ENCODE data around the gene VAV3. TPM values are rescaled to one million over a fixed set of nuclear protein-coding genes. Genes with fewer than 3 reads are reported as not detected.

Gene VAV3
- total RNA-seq, 4 donors from 2014 or later: 117 to 239 (median 135) TPM

GRCh38 chr1:107794571-107794970 is 170.4 kb downstream of the VAV3 start:
- Histone ChIP-seq H3K9me3 (no peaks in the 10 kb centered on the region), H3K4me3 (no peak overlapping the region), H3K36me3 (no peaks in the 10 kb centered on the region), H3K27ac (no peak overlapping the region), H3K27me3 (no peaks in the 10 kb centered on the region), H3K4me1 (peaks cover 3% of the 10 kb centered on the region)
- TF ChIP-seq POLR2AphosphoS5 (IDR thresholded peaks at IDR 0.05): no peak
- no peak for TF ChIP-seq CTCF (IDR thresholded peaks at IDR 0.05)
- no peak for TF ChIP-seq EP300 (IDR thresholded peaks at IDR 0.05)
- TF ChIP-seq POLR2A (IDR thresholded peaks at IDR 0.05): no peak
- 61% methylated on average over 2 of the region's 2 CpGs for WGBS
- no peak for DNase-seq (ENCODE audit: low spot score in 2 of 2)

- H3K36me3 ChIP-seq: no peaks in the 10 kb centered on the region
Measured at GRCh38 chr1:107793896-107794453, 171.0 kb downstream of the VAV3 start.

GRCh38 chr1:107791348-107791747 is 173.6 kb downstream of the VAV3 start:
- Histone ChIP-seq H3K36me3 (no peaks in the 10 kb centered on the region), H3K27ac (no peak overlapping the region), H3K9me3 (no peaks in the 10 kb centered on the region), H3K4me3 (no peak overlapping the region), H3K27me3 (no peaks in the 10 kb centered on the region), H3K4me1 (peaks cover 12% of the 10 kb centered on the region)
- TF ChIP-seq POLR2AphosphoS5 (IDR thresholded peaks at IDR 0.05): no peak
- no peak for TF ChIP-seq POLR2A (IDR thresholded peaks at IDR 0.05)
- no peak for TF ChIP-seq CTCF (IDR thresholded peaks at IDR 0.05)
- no peak for TF ChIP-seq EP300 (IDR thresholded peaks at IDR 0.05)
- DNase-seq (ENCODE audit: low spot score in 2 of 2): no peak

More at GRCh38 chr1:107793896-107794453, 171.0 kb downstream of the VAV3 start:
- H3K27me3 ChIP-seq: no peaks in the 10 kb centered on the region
- TF ChIP-seq CTCF (IDR thresholded peaks at IDR 0.05) (no peak), POLR2A (IDR thresholded peaks at IDR 0.05) (no peak), EP300 (IDR thresholded peaks at IDR 0.05) (no peak), POLR2AphosphoS5 (IDR thresholded peaks at IDR 0.05) (no peak)
- no peak for DNase-seq (ENCODE audit: low spot score in 2 of 2)
- H3K4me1 ChIP-seq: peaks cover 6% of the 10 kb centered on the region
- no peak overlapping the region for H3K27ac ChIP-seq
- 69% methylated on average over 7 of the region's 7 CpGs for WGBS
- H3K4me3 ChIP-seq: no peak overlapping the region
- H3K9me3 ChIP-seq: no peaks in the 10 kb centered on the region

GRCh38 chr1:107789817-107790524 is 175.0 kb downstream of the VAV3 start:
- H3K27ac ChIP-seq: no peak overlapping the region
- 86% methylated on average over 3 of the region's 3 CpGs for WGBS
- no peak for DNase-seq (ENCODE audit: low spot score in 2 of 2)

GRCh38 chr1:107788206-107789202 is 176.5 kb downstream of the VAV3 start:
- 69% methylated on average over 4 of the region's 4 CpGs for WGBS
- H3K9me3 ChIP-seq: no peaks in the 10 kb centered on the region
- H3K4me3 ChIP-seq: no peak overlapping the region
- no peak overlapping the region for H3K27ac ChIP-seq
- H3K36me3 ChIP-seq: no peaks in the 10 kb centered on the region
- no peak for DNase-seq (ENCODE audit: low spot score in 2 of 2)
- H3K27me3 ChIP-seq: no peaks in the 10 kb centered on the region
- TF ChIP-seq POLR2A (IDR thresholded peaks at IDR 0.05): no peak
- no peak for TF ChIP-seq CTCF (IDR thresholded peaks at IDR 0.05)
- TF ChIP-seq POLR2AphosphoS5 (IDR thresholded peaks at IDR 0.05): no peak
- TF ChIP-seq EP300 (IDR thresholded peaks at IDR 0.05): no peak
- H3K4me1 ChIP-seq: peaks cover 16% of the 10 kb centered on the region

More at GRCh38 chr1:107789817-107790524, 175.0 kb downstream of the VAV3 start:
- TF ChIP-seq POLR2A (IDR thresholded peaks at IDR 0.05): no peak
- H3K9me3 ChIP-seq: no peaks in the 10 kb centered on the region
- H3K4me1 ChIP-seq: peaks cover 16% of the 10 kb centered on the region
- no peaks in the 10 kb centered on the region for H3K36me3 ChIP-seq
- no peaks in the 10 kb centered on the region for H3K27me3 ChIP-seq
- H3K4me3 ChIP-seq: no peak overlapping the region
